Osteocyte (in vitro differentiated cells): Measurements from ENCODE around the gene FBXL13. TPM values are rescaled to one million over a fixed set of nuclear protein-coding genes. Genes with fewer than 3 reads are reported as not detected.
"Not testable (repeated sequence)": the region's sequence is repeated elsewhere in the genome, so short reads cannot be mapped to it uniquely, and the experiment has no call there.

ENCODE experiments used
- DNase-seq: peaks from one replicate; pipeline ENCODE4 v3.0.0; 2021; ENCODE audit warnings: mixed read lengths; ENCODE audit not compliant: unreplicated experiment; ENCODE audit errors: extremely low spot score
- H3K27ac Mint-ChIP-seq: one replicate; pipeline ENCODE4 v1.8.0; 2021; ENCODE audit warnings: mild to moderate bottlenecking, mixed read lengths; ENCODE audit not compliant: unreplicated experiment
- H3K27me3 Mint-ChIP-seq: one replicate; pipeline ENCODE4 v1.8.0; 2021; ENCODE audit warnings: mixed read lengths; ENCODE audit not compliant: unreplicated experiment
- H3K36me3 Mint-ChIP-seq: one replicate; pipeline ENCODE4 v1.8.0; 2021; ENCODE audit warnings: mixed read lengths; ENCODE audit not compliant: unreplicated experiment
- H3K4me1 Mint-ChIP-seq: one replicate; pipeline ENCODE4 v1.8.0; 2021; ENCODE audit warnings: mixed read lengths; ENCODE audit not compliant: unreplicated experiment
- H3K4me3 Mint-ChIP-seq: one replicate; pipeline ENCODE4 v1.8.0; 2021; ENCODE audit warnings: mild to moderate bottlenecking, moderate library complexity, mixed read lengths; ENCODE audit not compliant: unreplicated experiment
- H3K9me3 Mint-ChIP-seq: one replicate; pipeline ENCODE4 v1.8.0; 2021; ENCODE audit warnings: mixed read lengths; ENCODE audit not compliant: unreplicated experiment
- total RNA-seq: library from RNA; stranded (reverse); gene quantifications from 2 replicates; pipeline ENCODE4 v1.2.1, GENCODE V29; 2021
- TF ChIP-seq, protein P1 (sequence below): fragments of 200-600 bp; sonication (generic); IDR thresholded peaks from 2 replicates; pipeline ENCODE4 v1.5.0; 2021; ENCODE audit warnings: antibody characterized with exemption, mild to moderate bottlenecking, moderate library complexity

Gene FBXL13
- total RNA-seq, 1 donor from 2014 or later, result 0.83 TPM

DNA sequence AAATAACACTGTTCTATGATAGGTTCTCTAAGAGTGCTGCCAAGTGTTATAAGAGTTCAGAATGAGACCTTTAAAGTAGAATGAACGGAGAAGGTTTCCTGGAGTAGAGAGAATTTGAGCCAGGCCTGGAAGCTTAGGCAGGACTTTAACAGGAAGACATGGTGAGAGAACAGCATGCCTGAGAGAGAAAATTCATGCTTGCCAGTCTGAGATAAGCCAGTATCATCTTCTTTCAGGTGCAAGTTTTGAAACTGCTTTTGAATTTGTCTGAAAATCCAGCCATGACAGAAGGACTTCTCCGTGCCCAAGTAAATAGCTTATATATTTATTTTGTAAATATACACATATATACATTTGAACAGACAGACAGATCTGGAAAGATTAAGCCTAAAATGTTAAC, 22.4 kb upstream of the FBXL13 start:
- Mint-ChIP-seq H3K27me3 (no peaks in the 10 kb centered on the region), H3K4me1 (no peaks in the 10 kb centered on the region), H3K9me3 (no peaks in the 10 kb centered on the region), H3K4me3 (no peak overlapping the region), H3K36me3 (peaks cover 19% of the 10 kb centered on the region), H3K27ac (no peak overlapping the region)
- TF ChIP-seq, protein P1, sequence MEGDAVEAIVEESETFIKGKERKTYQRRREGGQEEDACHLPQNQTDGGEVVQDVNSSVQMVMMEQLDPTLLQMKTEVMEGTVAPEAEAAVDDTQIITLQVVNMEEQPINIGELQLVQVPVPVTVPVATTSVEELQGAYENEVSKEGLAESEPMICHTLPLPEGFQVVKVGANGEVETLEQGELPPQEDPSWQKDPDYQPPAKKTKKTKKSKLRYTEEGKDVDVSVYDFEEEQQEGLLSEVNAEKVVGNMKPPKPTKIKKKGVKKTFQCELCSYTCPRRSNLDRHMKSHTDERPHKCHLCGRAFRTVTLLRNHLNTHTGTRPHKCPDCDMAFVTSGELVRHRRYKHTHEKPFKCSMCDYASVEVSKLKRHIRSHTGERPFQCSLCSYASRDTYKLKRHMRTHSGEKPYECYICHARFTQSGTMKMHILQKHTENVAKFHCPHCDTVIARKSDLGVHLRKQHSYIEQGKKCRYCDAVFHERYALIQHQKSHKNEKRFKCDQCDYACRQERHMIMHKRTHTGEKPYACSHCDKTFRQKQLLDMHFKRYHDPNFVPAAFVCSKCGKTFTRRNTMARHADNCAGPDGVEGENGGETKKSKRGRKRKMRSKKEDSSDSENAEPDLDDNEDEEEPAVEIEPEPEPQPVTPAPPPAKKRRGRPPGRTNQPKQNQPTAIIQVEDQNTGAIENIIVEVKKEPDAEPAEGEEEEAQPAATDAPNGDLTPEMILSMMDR, result no peak
- DNase-seq, result no peak

DNA sequence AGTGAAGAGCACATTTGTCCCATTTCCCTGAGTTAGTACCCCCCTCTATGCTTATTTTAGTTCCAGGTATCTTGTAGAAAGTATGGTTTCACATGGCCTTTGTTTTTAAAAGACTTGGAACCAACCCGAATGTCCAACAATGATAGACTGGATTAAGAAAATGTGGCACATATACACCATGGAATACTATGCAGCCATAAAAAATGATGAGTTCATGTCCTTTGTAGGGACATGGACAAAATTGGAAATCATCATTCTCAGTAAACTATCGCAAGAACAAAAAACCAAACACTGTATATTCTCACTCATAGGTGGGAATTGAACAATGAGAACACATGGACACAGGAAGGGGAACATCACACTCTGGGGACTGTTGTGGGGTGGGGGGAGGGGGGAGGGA, 21.0 kb upstream of the FBXL13 start:
- not testable (repeated sequence) for H3K4me3 Mint-ChIP-seq, H3K9me3 Mint-ChIP-seq, H3K27ac Mint-ChIP-seq, H3K27me3 Mint-ChIP-seq, H3K4me1 Mint-ChIP-seq, DNase-seq
- peaks cover 22% of the 10 kb centered on the region for H3K36me3 Mint-ChIP-seq

DNA sequence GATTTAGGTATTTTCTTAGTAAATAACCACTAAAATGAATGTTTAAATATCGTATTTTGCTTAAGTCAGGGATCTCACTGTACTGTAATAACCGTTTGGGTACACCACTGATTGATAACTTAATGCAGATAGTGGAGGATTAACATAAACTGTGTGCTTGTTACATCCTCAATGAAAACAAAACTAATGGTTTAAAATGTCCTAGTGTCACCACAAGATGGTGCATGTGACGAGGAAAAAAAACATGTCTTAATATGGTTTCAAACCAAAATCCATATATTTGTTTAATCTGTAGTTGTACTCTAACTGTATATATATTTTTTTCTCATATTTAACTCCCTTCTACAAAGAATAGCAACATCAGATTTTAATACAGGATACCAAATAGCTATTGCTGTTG, 19.5 kb upstream of the FBXL13 start:
- TF ChIP-seq, protein P1, result peak; percentile 30
- Mint-ChIP-seq H3K4me1 (no peaks in the 10 kb centered on the region), H3K27me3 (no peaks in the 10 kb centered on the region), H3K27ac (no peak overlapping the region), H3K4me3 (no peak overlapping the region), H3K36me3 (peaks cover 21% of the 10 kb centered on the region), H3K9me3 (no peaks in the 10 kb centered on the region)
- no peak for DNase-seq

DNA sequence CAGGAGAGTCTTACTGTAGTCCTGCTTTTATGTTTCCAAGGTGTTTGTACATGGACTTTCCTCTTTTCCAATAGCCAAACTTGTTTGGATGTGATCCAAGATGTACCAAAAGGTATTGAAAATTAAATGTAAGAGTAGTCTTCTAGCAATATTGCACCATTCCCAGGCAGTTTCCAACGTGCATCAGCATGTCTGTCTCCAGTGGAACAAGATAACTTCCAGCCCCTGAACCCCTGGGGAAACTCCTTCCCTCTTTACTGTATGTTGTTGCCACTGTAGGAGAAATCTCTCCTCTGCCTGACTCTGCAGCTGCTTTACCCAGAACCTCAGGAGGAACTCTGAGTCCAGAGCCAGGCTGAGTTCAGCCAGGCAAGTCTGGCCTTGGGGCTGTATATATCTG, 18.8 kb upstream of the FBXL13 start:
- Mint-ChIP-seq H3K4me1 (no peaks in the 10 kb centered on the region), H3K9me3 (no peaks in the 10 kb centered on the region), H3K27me3 (no peaks in the 10 kb centered on the region), H3K36me3 (peaks cover 21% of the 10 kb centered on the region), H3K4me3 (no peak overlapping the region), H3K27ac (no peak overlapping the region)
- TF ChIP-seq, protein P1, result no peak
- no peak for DNase-seq

DNA sequence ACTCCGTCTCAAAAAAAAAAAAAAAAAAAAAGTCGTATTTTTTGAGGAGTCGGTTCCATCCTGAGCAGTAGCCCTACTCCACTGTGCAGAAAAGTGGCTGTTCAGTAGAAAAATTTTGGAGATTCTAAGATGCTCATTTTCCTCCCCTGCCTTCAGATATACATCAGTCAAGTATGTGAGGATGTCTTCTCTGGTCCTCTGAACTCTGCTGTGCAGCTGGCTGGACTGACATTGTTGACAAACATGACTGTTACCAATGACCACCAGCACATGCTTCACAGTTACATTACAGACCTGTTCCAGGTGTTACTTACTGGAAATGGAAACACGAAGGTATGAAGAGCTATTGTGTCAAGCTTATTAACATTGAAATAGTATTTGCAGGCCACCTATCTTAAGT, 17.7 kb upstream of the FBXL13 start:
- not testable (repeated sequence) for H3K27me3 Mint-ChIP-seq, DNase-seq, H3K4me1 Mint-ChIP-seq, H3K4me3 Mint-ChIP-seq, H3K9me3 Mint-ChIP-seq, H3K27ac Mint-ChIP-seq
- peaks cover 25% of the 10 kb centered on the region for H3K36me3 Mint-ChIP-seq

DNA sequence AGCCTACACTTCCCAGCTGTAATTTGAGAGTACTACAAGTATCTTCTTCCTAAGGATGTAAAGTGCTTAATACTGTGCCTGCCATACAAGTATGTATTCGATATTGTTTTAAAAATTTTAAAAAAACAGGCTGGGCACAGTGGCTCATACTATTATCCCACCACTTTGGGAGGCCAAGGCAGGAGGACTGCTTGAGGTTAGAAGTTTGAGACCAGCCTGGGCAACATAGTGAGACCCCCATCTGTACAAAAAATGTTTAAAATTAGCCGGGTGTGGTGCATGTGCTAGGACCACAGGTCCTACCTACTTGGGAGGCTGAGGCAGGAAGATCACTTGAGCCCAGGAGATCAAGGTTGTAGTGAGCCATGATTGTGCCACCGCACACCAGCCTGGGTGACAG, 8.6 kb upstream of the FBXL13 start:
- no peaks in the 10 kb centered on the region for H3K4me1 Mint-ChIP-seq
- TF ChIP-seq, protein P1, result no peak
- no peaks in the 10 kb centered on the region for H3K27me3 Mint-ChIP-seq
- H3K27ac Mint-ChIP-seq, result no peak overlapping the region
- H3K36me3 Mint-ChIP-seq, result peaks cover 24% of the 10 kb centered on the region
- DNase-seq, result no peak
- no peak overlapping the region for H3K4me3 Mint-ChIP-seq
- H3K9me3 Mint-ChIP-seq, result no peaks in the 10 kb centered on the region
